Measurements from ENCODE around the gene RIOK3.

RIOK3 gene

GRCh38 chr18:23437357-23438045, 15.6 kb upstream of the RIOK3 start:
- H3K4me3 ChIP-seq (ENCODE audit: low read depth, low read length): peak overlapping the region; percentile 69
- TF ChIP-seq CTCF (IDR thresholded peaks at IDR 0.05; ENCODE audit: low read depth, low read length): no peak
- peak; percentile 29; the same call in 1 of the 2 replicates for TF ChIP-seq MYC (IDR thresholded peaks at IDR 0.05; ENCODE audit: low read depth, low read length)
- peak; percentile 35 for TF ChIP-seq POLR2A (IDR thresholded peaks at IDR 0.05; ENCODE audit: extremely low read depth, insufficient read length)
- peak; percentile 88 for TF ChIP-seq MAX (IDR thresholded peaks at IDR 0.05; ENCODE audit: low read depth, low read length)
- peak; percentile 76 for DNase-seq (ENCODE audit: low read depth)

- DNase-seq (ENCODE audit: low read depth): no peak
- TF ChIP-seq MYC (IDR thresholded peaks at IDR 0.05; ENCODE audit: low read depth, low read length) (no peak), POLR2A (IDR thresholded peaks at IDR 0.05; ENCODE audit: extremely low read depth, insufficient read length) (no peak), CTCF (IDR thresholded peaks at IDR 0.05; ENCODE audit: low read depth, low read length) (no peak), MAX (IDR thresholded peaks at IDR 0.05; ENCODE audit: low read depth, low read length) (no peak)
- H3K4me3 ChIP-seq (ENCODE audit: low read depth, low read length): peak overlapping the region; percentile 69
Measured at GRCh38 chr18:23438046-23438377, 15.1 kb upstream of the RIOK3 start.

GRCh38 chr18:23438608-23439366, 14.3 kb upstream of the RIOK3 start:
- H3K4me3 ChIP-seq (ENCODE audit: low read depth, low read length): no peak overlapping the region
- DNase-seq (ENCODE audit: low read depth): no peak
- TF ChIP-seq CTCF (IDR thresholded peaks at IDR 0.05; ENCODE audit: low read depth, low read length) (no peak), MYC (IDR thresholded peaks at IDR 0.05; ENCODE audit: low read depth, low read length) (no peak), POLR2A (IDR thresholded peaks at IDR 0.05; ENCODE audit: extremely low read depth, insufficient read length) (no peak), MAX (IDR thresholded peaks at IDR 0.05; ENCODE audit: low read depth, low read length) (no peak)

GRCh38 chr18:23440131-23440530, 13.0 kb upstream of the RIOK3 start:
- no peak overlapping the region for H3K4me3 ChIP-seq (ENCODE audit: low read depth, low read length)
- TF ChIP-seq MYC (IDR thresholded peaks at IDR 0.05; ENCODE audit: low read depth, low read length): no peak
- TF ChIP-seq POLR2A (IDR thresholded peaks at IDR 0.05; ENCODE audit: extremely low read depth, insufficient read length): no peak
- TF ChIP-seq CTCF (IDR thresholded peaks at IDR 0.05; ENCODE audit: low read depth, low read length): no peak
- TF ChIP-seq MAX (IDR thresholded peaks at IDR 0.05; ENCODE audit: low read depth, low read length): no peak
- DNase-seq (ENCODE audit: low read depth): no peak

GRCh38 chr18:23442958-23443357, 10.1 kb upstream of the RIOK3 start:
- no peak for DNase-seq (ENCODE audit: low read depth)
- H3K4me3 ChIP-seq (ENCODE audit: low read depth, low read length): no peak overlapping the region
- no peak for TF ChIP-seq CTCF (IDR thresholded peaks at IDR 0.05; ENCODE audit: low read depth, low read length)
- TF ChIP-seq MYC (IDR thresholded peaks at IDR 0.05; ENCODE audit: low read depth, low read length): no peak
- TF ChIP-seq MAX (IDR thresholded peaks at IDR 0.05; ENCODE audit: low read depth, low read length): no peak
- TF ChIP-seq POLR2A (IDR thresholded peaks at IDR 0.05; ENCODE audit: extremely low read depth, insufficient read length): no peak
